ENCODE results near the gene ARFGAP1.

Gene ARFGAP1

DNA sequence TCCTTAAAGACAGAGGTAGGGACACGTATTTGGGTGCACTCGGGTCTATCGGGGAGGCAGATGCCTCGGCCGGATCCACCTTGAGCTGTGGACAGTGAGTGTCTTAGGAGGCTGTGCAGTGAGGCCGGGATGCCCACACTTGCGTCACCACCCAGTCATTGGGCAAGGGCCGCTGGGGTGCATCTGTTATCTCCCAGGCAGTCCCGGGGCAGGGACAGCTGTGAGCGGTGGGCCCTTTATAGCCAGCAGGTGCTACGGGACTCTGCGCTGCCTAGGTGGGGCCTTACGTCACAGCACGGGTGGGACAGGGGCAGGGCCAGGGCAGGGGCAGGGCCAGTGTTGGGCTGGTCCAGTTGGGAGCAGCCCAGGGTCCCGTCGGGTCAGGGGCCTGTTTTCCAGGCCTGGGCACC lies 19.7 kb downstream of the ARFGAP1 start:
- no peaks in the 10 kb centered on the region for H3K36me3 ChIP-seq (ENCODE audit: insufficient read depth, low read length)
- H3K9me3 ChIP-seq (ENCODE audit: control insufficient read depth, insufficient read depth, low read length) = no peaks in the 10 kb centered on the region
- H3K4me1 ChIP-seq (ENCODE audit: insufficient read depth, low read length) = peaks cover 8% of the 10 kb centered on the region
- H3K9ac ChIP-seq (ENCODE audit: low read depth, low read length) = no peak overlapping the region

DNA sequence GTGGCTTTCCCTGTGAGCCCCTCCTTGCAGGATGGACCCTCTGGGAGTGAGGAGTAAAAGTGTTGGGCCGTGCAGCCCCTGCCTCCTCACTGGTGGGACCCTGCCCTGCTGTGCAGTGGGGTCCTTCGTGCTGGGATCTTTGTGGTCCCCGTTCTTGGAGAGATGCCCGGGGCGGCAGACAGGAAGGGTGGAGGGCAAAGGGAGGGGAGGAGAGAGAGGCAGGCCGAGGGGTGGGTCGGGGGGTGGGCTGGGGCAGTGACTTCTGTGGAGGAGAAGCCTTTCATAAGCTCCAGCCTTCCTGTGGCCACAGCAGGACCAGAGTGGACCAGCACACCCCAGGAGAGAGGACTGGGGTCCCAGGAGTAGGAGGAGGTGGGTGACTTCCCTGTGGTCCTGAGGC lies 20.3 kb downstream of the ARFGAP1 start, which contains the start of gene COL20A1:
COL20A1 (plus strand) TSS at position 283 of the 400 bp plus-strand sequence. CDS start 1,922 bp downstream, outside the sequence.
- Histone ChIP-seq H3K9me3 (ENCODE audit: control insufficient read depth, insufficient read depth, low read length) (no peaks in the 10 kb centered on the region), H3K9ac (ENCODE audit: low read depth, low read length) (no peak within 1 kb of the TSS), H3K4me1 (ENCODE audit: insufficient read depth, low read length) (peaks cover 8% of the 10 kb centered on the region), H3K36me3 (ENCODE audit: insufficient read depth, low read length) (no peaks in the 10 kb centered on the region)

DNA sequence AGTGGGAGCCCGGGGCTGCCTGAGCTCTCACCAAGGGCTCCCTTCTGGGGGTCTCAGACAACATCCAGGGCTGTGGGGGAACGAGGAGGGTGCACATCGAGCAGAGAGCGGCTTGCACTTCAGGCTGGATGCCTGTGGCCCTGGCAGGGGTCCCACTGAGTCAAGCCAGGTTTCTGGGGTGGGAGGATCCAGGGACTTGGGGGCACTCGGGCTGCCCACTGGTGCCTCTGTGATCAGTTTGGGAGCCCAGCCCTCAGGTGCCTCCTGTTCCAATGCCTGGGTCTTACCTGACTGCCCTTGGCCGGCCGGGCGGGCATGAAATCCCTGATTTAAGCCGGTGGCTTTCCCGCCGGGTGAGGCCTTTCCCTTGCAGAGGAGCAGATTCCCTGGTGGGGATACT lies 20.8 kb downstream of the ARFGAP1 start:
- Histone ChIP-seq H3K9me3 (ENCODE audit: control insufficient read depth, insufficient read depth, low read length) (no peaks in the 10 kb centered on the region), H3K4me1 (ENCODE audit: insufficient read depth, low read length) (peaks cover 8% of the 10 kb centered on the region), H3K9ac (ENCODE audit: low read depth, low read length) (no peak overlapping the region), H3K36me3 (ENCODE audit: insufficient read depth, low read length) (no peaks in the 10 kb centered on the region)

DNA sequence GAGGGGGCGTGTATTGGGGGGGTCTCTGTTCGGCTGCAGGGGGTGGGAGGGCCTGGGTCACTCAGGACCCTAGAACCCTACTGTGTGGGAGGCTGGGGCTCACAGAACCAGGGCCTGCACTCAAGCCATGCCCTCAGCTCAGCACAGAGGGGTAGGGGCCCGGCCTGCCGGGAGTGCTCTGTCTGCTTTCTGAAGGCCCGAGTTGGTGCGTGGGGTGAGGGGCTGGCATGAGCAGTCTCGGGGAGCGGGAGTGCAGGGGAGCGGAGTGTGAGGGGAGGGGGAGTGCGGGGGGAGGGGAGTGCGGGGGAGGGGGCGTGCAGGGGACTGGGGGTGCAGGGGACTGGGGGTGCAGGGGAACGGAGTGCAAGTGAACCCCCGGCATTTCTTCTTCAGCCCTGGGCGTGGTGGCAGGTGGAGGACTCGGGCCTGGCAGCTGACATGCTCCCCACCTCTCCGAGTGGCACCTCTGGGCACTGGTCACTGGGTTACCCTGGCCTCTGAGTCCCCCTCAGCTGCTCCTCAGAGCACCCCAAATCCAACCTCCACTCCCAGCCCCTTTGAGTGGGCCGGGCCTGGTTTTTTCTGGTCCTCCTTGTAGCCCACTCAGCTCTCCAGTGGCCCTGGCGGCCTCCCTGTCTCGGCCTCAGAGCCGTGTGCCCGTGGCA lies 21.4 kb downstream of the ARFGAP1 start:
- no peaks in the 10 kb centered on the region for H3K9me3 ChIP-seq (ENCODE audit: control insufficient read depth, insufficient read depth, low read length)
- no peaks in the 10 kb centered on the region for H3K36me3 ChIP-seq (ENCODE audit: insufficient read depth, low read length)
- no peak overlapping the region for H3K9ac ChIP-seq (ENCODE audit: low read depth, low read length)
- H3K4me1 ChIP-seq (ENCODE audit: insufficient read depth, low read length) = peaks cover 8% of the 10 kb centered on the region

DNA sequence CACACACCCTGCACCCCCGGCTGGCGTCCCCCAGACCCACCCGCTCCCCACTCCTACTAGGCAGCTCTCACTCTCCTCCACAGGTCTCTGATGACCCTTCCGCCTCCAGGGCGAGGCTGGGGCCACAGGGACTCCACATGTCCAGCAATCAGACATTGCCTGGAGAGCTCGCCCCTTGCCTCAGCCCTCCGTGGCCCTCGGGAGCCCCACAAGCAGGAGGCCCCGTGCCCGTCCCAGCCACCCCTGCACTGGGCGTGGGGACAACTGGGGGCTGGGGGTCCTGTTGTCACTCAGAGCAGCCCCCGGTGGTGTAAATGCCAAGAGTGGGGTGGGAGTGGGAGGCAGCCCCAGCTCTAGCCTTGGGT lies 21.9 kb downstream of the ARFGAP1 start:
- H3K4me1 ChIP-seq (ENCODE audit: insufficient read depth, low read length) = peaks cover 8% of the 10 kb centered on the region
- H3K9ac ChIP-seq (ENCODE audit: low read depth, low read length) = no peak overlapping the region
- no peaks in the 10 kb centered on the region for H3K9me3 ChIP-seq (ENCODE audit: control insufficient read depth, insufficient read depth, low read length)
- H3K36me3 ChIP-seq (ENCODE audit: insufficient read depth, low read length) = no peaks in the 10 kb centered on the region

DNA sequence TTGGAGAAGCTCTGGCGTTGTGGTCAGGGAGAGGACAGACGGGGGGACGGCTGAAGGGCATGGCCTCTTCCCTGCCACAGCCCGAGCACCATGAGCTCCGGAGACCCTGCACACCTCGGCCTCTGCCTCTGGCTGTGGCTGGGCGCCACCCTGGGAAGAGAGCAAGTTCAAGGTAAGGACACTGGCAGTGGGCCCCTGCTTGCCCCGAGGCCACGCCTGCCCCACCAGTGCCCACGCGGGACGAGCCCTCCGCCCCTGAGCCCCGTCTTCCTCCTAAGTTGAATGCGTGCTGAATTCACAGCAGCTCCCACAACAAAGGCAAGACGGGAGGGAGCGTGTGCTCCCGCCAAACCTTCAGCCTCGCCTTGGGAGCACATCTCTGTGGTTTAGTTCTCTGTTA lies 22.4 kb downstream of the ARFGAP1 start:
- Histone ChIP-seq H3K9me3 (ENCODE audit: control insufficient read depth, insufficient read depth, low read length) (no peaks in the 10 kb centered on the region), H3K4me1 (ENCODE audit: insufficient read depth, low read length) (peaks cover 8% of the 10 kb centered on the region), H3K36me3 (ENCODE audit: insufficient read depth, low read length) (no peaks in the 10 kb centered on the region), H3K9ac (ENCODE audit: low read depth, low read length) (no peak overlapping the region)

DNA sequence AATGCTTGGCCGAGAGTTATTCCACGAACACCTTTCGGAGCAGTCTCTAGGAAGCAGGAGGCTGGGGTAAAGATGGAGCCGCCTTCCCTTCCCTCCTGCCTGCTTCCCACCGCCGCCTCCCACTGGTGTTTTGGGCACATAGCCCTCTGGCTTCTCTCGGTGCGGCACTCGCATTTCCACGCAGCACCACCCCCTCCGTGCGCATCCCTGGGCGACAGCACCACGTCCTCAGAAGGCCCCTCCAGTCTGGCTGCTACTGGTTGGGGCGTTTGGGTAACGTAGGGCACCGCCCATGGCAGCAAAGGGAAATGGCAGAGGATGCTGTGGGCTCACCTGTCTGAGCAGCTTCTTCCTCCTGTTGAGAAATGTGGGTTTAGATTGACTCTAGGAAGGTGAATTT lies 22.8 kb downstream of the ARFGAP1 start:
- Histone ChIP-seq H3K4me1 (ENCODE audit: insufficient read depth, low read length) (peaks cover 8% of the 10 kb centered on the region), H3K9ac (ENCODE audit: low read depth, low read length) (no peak overlapping the region), H3K9me3 (ENCODE audit: control insufficient read depth, insufficient read depth, low read length) (no peaks in the 10 kb centered on the region), H3K36me3 (ENCODE audit: insufficient read depth, low read length) (no peaks in the 10 kb centered on the region)

DNA sequence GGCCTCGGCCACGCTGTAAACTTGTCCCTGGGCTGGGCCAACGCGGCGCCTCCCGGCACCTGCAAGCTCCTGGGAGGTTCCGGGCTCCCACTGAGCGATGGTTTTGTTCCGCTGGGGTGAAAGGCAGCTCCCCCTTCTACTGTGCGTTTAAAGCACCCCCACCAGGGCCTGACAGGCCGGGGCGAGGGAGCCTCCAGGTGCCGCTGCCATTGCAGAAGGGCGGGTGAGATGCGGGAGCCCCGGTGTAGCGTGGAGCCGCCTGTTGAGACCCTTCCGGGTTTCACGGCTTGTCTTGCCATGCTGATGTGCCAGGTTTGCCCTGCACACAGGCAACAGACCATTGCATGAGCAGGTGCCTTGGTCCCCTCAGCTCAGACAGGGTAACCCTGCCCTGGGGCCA lies 23.2 kb downstream of the ARFGAP1 start:
- Histone ChIP-seq H3K9ac (ENCODE audit: low read depth, low read length) (no peak overlapping the region), H3K36me3 (ENCODE audit: insufficient read depth, low read length) (no peaks in the 10 kb centered on the region), H3K4me1 (ENCODE audit: insufficient read depth, low read length) (peaks cover 6% of the 10 kb centered on the region), H3K9me3 (ENCODE audit: control insufficient read depth, insufficient read depth, low read length) (no peaks in the 10 kb centered on the region)

DNA sequence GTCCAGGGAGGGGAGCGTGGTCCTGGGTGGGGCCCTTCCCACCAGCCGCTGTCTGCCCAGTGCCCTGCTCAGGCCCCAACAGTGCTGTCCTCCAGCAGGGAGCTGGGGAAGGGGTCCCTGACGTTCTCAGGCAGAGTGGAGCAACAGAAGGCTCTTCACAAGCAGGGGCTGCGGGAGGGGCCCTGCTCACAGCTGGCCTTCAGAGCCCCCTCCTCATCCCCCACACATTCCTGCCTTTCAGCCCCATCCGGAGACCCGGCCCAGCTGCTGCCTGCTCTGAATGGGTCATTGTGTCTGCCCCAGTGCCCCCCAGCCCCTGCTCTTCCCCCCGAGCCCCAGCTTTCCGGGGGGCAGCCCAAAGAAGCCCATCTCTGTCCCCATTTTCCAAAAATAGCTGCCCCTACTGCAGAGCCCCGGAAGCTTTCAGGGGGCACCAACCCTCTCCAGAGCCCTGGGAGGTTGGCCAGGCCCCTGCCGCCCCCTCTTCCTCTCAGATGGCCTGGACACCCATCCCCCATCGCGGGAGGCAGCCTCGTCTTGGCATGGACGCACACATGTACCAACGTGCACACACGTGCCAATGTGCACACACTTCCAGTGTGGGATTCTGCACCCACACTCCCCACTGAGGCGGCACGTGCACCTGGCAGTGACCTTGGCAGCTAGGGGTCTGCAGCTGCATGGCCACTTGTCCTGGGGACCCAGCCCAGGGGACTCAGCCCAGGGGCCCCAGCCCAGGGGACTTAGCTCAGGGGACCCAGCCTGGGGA lies 24.1 kb downstream of the ARFGAP1 start:
- peaks cover 3% of the 10 kb centered on the region for H3K4me1 ChIP-seq (ENCODE audit: insufficient read depth, low read length)
- no peaks in the 10 kb centered on the region for H3K36me3 ChIP-seq (ENCODE audit: insufficient read depth, low read length)
- no peak overlapping the region for H3K9ac ChIP-seq (ENCODE audit: low read depth, low read length)
- H3K9me3 ChIP-seq (ENCODE audit: control insufficient read depth, insufficient read depth, low read length) = no peaks in the 10 kb centered on the region

DNA sequence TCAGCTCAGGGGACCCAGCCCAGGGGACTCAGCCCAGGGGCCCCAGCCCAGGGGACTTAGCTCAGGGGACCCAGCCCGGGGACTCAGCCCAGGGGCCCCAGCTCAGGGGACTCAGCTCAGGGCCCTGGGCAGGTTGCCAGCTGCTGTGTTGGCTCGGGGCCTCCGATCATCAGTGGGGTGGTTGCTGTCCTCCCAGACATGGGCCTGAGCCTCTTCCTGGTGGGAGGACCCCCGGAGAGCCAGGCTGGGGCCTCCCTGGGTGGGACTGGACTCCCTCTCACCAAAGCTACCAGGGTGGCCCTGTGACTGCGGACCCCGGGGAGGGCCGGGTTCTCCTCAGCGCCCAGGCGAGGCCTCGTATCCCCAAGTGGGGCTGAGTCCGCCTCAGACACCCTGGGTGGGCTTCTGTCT lies 24.8 kb downstream of the ARFGAP1 start:
- Histone ChIP-seq H3K36me3 (ENCODE audit: insufficient read depth, low read length) (no peaks in the 10 kb centered on the region), H3K9ac (ENCODE audit: low read depth, low read length) (no peak overlapping the region), H3K4me1 (ENCODE audit: insufficient read depth, low read length) (peaks cover 3% of the 10 kb centered on the region), H3K9me3 (ENCODE audit: control insufficient read depth, insufficient read depth, low read length) (no peaks in the 10 kb centered on the region)

DNA sequence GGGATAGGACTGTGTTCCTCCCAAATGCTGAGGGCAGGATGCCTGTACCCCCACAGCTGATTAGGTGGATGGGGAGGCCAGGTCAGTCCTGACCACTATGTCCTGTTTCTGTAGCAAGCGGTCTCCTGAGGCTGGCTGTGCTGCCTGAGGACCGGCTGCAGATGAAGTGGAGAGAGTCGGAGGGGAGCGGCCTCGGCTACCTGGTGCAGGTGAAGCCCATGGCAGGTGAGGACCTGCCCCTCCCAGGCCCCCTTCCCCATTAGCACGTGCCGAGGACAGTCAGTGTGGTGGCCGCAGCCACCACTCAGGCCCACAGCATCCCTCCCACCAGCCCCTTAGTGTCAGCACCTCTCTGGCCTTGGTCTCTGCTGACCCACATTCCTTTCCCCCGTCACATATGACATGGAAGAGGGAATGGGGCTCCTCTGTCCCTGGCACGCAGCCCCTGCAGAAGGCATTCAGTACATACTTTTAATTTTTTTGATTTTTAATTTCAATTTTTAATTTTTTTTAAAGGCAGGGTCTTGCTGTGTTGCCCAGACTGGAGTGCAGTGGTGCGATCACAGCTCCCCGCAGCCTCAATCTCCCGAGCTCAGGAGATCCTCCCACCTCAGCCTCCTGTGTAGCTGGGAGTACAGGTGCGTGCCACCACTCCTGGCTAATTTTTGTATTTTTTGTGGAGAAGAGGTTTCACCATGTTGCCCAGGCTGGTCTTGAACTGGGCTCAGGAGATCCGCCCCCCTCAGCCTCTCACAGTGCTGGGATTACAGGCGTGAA lies 25.4 kb downstream of the ARFGAP1 start:
- H3K36me3 ChIP-seq (ENCODE audit: insufficient read depth, low read length) = no peaks in the 10 kb centered on the region
- H3K9me3 ChIP-seq (ENCODE audit: control insufficient read depth, insufficient read depth, low read length) = no peaks in the 10 kb centered on the region
- H3K4me1 ChIP-seq (ENCODE audit: insufficient read depth, low read length) = peaks cover 3% of the 10 kb centered on the region
- no peak overlapping the region for H3K9ac ChIP-seq (ENCODE audit: low read depth, low read length)

DNA sequence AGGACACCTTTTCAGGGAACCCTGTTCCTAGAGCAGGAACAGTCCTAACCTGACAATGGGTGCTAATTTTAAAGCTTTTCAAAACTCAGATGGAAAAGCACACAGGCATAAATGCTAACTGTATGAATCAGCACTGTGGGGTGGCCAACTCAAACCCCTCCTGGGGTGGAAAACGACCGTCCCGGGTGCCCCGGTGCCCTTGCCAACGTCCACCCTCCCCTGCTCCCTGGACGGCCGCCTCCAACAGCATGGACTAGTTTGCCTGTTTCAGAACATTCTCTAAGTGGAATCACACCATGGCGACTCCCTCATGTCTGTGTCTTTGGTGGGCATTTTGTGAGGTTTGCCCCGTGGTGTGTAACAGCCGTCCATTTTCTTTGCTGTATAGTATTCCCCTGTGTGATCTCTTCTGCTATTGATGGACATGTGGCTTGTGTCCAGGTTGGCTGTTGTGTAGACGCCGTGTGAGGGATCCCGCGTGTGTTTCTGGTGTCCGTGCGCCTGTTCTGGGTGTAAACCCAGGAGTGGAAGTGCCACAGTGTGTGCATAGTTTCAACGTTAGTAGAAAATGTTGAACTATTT lies 26.2 kb downstream of the ARFGAP1 start:
- Histone ChIP-seq H3K4me1 (ENCODE audit: insufficient read depth, low read length) (peaks cover 3% of the 10 kb centered on the region), H3K9ac (ENCODE audit: low read depth, low read length) (no peak overlapping the region), H3K36me3 (ENCODE audit: insufficient read depth, low read length) (no peaks in the 10 kb centered on the region), H3K9me3 (ENCODE audit: control insufficient read depth, insufficient read depth, low read length) (no peaks in the 10 kb centered on the region)

DNA sequence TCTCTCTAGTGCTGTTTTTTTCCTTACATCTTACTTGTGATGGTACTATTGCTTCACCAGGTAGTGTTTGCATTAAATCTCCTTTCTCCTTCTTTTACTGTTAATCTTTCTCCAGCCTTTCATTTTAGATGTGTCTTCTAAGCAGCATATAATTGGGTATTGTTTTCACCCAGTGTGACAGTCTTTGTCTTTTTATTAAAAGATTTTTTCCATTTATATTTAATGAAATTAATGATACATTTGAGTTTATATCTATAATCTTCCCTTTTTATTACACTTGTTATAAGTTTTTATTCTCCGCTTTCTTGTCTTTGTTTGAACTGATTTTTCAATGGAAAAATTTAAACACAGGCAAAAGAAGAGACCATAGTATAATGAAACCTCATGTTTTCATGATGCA lies 29.1 kb downstream of the ARFGAP1 start:
- no peaks in the 10 kb centered on the region for H3K36me3 ChIP-seq (ENCODE audit: insufficient read depth, low read length)
- H3K4me1 ChIP-seq (ENCODE audit: insufficient read depth, low read length) = no peaks in the 10 kb centered on the region
- no peak overlapping the region for H3K9ac ChIP-seq (ENCODE audit: low read depth, low read length)
- no peaks in the 10 kb centered on the region for H3K9me3 ChIP-seq (ENCODE audit: control insufficient read depth, insufficient read depth, low read length)

DNA sequence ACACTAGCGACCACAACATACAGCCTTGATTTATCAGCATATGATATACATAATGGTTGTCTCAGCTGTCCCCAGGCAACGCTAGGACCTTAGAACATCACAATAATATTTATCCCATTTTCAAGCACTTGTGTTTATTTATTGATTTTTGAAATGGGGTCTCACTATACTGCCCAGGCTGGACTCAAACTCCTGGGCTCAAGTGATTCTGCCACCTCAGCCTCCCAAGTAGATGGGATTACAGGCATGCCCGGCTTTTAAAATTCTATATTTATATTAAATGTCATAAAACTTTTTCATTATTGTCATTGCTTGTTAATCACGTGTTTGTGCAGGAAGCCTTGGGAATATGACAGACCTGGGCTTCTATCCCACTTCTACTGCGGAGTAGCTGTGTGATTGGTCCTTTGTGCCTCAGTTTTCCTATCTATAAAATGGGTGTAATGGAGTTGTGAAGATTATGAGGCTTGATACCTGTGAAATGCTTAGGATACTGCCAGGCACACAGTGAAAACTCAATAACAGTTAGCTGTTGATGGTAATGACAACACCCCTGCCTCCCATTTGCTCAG lies 30.6 kb downstream of the ARFGAP1 start:
- Histone ChIP-seq H3K9ac (ENCODE audit: low read depth, low read length) (no peak overlapping the region), H3K4me1 (ENCODE audit: insufficient read depth, low read length) (no peaks in the 10 kb centered on the region), H3K9me3 (ENCODE audit: control insufficient read depth, insufficient read depth, low read length) (no peaks in the 10 kb centered on the region), H3K36me3 (ENCODE audit: insufficient read depth, low read length) (no peaks in the 10 kb centered on the region)
